HS-27A (cell line): Measurements from ENCODE around the gene C20orf144.

ENCODE experiments used
- DNase-seq: peaks from one replicate; pipeline ENCODE4 v3.0.0-alpha.2; 2012; ENCODE audit warnings: low read depth, missing footprints

Gene C20orf144

DNA sequence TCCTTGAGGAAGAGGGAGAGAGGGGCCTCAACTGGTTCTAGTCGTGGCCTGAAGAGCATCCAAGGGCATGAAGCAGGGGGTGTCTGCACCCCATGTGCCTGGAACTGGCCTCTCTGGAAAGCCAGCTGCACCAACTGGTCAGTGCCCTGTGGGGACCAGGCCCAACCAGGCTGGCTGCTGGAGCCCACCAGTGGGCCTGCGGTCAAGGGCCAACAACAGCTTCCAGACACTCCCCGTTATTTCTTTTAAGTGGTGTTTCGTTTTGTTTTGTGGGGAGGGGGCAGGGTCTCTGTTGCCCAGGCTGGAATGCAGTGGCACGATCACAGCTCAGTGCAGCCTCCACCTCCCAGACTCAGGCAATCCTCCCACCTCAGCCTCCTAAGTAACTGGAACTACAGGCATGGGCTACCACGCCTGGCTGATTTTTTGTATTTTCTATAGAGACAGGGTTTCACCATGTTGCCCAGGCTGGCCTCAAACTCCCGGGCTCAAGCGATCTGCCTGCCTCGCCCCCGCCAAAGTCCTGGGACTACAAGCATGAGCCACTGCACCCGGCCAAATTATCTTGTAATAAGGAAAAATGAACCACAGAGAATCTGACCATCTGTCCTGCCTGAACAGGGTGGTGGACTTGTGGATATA, 11.9 kb upstream of the C20orf144 start:
- DNase-seq = no peak

DNA sequence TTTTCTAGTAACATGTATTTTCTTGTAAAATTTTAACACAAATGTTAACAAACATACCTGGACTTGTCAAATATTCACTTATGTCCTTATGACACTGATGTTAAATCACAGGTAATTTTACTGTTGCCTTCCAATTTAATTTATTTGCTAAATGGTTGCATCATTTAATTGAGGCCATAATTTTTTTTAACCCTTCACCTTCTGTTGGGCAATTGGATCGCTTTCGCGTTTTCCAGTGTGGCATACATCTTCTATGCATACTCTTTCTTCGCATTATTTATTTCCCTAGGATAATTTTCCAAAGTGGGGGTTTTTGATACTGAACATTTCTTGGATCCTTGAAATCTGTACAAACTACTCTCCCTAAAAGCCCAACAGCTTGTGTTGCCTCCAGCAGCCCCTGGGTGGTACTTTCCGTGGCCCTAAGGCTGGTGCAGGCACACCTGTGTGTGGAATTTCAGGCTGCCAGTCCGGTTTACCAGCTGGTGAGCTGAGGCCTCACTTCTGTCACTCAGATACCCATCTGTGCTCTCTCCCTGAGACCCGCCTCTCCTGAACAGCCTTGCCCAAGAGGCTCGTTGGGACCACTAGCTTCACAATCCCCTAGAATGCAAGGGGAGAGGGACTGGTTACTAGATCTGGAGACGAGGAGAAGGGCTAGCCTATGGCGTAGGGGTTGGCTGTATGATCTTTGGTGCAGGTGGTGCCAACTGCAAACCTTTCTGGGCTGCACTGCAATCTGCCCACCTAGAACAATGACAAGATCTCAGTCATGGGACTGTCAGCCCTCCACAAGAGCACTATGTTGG, 11.2 kb upstream of the C20orf144 start:
- DNase-seq = no peak

GRCh38 chr20:33651562-33652048, 10.5 kb upstream of the C20orf144 start:
- no peak for DNase-seq

DNA sequence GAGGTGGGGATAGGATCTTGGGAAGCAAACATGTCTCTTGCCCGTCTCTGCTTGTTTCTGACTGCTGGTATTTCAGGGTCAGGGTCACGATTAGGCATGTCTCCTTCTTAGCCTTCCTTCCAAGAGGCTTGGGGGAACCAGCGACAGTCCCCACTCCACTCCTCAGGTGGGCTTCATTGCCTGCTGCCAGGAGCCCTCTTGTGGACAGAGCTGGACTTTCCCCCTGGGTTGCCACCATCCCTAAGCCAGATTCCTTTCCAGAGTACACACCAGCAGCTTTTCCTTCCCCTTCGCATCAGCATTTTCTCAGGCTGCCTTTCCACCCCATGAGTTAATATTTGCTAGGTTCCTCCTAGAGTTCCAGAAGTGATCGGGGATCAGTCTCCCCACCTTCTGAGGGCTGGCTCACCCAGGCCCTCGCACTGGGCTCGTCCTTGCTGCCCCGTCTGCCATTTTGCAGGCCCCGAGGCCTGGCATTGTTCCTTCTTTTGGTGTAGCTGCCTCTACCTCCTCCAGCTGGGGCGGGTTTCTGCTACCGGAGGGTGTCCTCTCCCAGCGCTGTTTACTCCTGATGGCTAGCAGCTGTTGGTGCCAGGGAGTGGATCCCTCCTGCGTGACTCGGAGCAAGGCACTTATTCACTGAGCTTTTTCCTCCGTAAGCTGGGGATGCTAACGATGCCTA, 8.8 kb upstream of the C20orf144 start:
- no peak for DNase-seq

DNA sequence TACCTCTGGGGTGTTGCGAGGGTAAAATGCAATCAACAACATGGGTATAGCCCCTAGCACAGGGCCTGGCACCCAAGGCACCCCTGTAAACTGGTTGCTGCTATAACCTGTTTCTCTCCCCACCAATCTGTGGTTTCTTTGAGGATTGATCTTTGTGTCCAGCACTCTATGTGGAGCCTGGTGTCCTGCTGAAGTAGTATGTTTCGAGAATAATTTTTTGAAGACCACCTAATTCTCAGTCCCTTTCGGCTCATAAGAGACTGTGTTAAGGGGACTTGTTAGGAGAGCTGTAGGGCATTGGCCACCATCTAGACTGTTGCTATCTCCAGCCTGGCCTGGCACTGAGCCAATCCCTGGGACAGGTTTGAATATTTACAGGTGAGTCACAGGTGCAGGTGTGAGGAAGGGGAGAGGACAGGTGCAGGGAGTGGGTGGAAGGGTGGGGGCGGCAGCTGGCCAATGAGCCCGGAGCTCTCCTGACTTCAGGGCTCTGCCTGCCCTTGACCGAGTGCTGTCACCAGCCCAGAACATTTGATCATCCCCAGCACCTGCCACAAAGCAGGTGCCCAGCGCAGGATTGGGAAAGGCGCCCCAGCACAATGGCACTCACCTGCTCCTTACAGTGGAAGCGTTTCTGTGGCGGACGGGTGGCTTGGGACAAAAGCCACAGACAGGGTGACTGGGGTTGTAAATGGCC, 8.1 kb upstream of the C20orf144 start:
- DNase-seq = no peak

DNA sequence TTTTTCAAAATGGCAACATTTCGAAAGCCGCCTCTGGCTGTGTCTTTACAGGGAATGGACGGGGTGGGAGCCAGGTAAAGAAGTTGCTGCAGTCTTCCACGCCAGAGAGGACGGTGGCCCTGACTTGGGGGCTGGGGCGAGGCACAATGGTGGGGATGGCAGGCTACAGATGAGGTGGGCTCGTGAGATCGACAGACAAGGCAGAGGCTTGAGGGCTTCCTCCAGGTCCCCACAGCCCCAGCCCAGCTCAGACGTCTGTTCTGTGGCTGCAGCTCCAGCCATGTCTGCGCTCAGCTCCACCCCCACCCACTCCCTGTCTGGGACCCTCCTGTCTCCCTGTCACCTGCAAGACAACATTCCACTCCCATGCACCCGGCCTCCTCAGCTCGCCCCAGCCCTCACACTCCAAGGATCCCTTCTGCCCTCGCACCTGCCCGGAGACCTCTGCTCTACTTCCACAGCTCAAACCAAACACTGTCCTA, 7.4 kb upstream of the C20orf144 start:
- DNase-seq = no peak

DNA sequence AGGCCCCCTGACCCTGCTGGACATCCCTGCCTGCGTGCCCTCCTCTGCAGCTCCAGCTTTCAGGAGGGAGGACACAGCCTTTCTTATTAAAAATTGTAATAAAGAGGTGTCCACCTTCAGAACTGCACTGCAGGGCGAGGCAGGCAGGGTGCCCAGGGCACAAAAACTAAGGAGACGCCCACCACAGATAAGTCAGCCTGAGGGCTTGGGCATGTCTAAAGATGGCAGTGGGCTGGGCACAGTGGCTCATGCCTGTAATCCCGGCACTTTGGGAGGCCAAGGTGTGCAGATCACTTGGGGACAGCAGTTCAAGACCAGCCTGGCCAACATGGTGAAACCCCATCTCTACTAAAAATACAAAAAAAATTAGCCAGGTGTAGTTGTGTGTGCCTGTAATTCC, 7.0 kb upstream of the C20orf144 start:
- DNase-seq = no peak

DNA sequence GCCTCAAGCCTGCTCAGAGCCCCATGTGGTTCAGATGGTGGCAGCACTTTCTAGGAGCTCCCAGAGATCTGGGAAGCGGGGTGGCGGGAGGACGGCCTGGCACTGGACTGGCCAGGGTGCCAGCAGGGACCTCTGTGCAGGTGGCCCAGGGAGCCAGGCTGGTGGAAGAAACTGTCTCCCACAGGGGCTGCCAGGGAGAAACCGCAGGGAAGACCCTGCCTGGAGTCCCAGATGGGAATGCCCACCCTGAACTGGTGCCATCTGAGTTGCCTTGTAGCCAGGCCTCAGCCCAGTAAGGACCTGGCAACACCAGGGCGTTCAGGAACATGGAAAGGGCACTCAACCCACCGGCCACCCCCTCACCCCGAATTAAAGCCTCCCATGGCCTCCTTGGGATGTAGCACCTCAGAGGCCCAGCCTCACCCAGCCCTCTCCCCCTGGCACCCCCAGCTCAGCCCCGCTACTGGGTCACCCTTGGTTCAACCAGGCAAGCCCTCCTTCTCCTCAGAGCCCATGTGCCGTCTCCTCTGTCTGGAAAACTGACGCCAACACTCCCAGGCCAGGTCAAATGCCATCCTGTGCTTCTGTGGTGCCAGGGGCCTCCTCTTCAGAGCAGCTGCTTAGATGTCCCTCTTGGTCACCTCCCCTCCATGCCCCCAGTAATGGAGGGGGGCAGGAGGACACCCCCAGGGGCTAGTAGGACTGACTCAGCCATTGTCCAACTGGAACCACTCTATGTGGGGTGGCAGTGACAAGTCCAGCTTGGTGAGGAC, 5.9 kb upstream of the C20orf144 start:
- DNase-seq = no peak

- no peak for DNase-seq
These were observed 5.1 kb upstream of the C20orf144 start for GRCh38 chr20:33656783-33657703.

GRCh38 chr20:33657704-33658095, 4.4 kb upstream of the C20orf144 start:
- no peak for DNase-seq

DNA sequence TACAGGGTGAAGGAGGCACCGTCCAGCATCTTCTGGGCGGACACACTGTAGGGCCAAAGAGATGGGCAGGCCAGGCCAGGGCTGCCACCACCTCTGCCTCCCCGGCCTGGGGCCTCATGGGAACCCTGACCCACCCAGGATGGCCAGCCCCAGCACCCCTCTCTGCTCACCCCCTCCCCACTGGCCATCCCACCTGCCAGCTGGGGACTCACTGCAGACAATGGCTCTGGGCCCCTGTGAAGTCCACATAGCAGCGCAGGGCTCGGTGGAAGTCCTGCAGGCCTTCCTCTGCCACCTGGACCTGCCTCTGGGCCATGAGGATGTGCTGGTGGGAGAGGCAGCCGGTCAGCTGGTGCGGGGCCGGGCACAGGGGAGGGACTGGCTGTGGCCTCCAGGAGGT, 3.6 kb upstream of the C20orf144 start:
- no peak for DNase-seq

DNA sequence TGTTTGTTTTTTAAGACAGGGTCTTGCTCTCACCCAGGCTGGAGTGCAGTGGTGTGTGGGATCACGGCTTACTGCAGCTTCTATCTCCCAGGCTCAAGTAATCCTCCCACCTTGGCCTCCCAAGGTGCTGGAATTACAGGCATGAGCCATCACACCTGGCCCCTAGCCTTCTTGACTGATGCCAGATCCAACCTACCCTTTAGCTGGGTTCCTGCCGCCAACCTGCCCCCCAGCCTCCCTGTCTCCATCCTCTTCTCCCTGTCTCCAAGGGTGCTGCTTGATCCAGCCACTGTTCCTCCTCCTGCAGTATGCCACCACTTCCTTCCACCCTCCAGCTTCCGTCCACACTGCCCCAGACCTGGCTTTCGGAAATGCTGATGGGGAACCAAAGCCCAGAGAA, 3.2 kb upstream of the C20orf144 start:
- no peak for DNase-seq

- no peak for DNase-seq
These were observed 2.6 kb upstream of the C20orf144 start for GRCh38 chr20:33659341-33660034.

GRCh38 chr20:33660035-33660684, 2.0 kb upstream of the C20orf144 start:
- no peak for DNase-seq

DNA sequence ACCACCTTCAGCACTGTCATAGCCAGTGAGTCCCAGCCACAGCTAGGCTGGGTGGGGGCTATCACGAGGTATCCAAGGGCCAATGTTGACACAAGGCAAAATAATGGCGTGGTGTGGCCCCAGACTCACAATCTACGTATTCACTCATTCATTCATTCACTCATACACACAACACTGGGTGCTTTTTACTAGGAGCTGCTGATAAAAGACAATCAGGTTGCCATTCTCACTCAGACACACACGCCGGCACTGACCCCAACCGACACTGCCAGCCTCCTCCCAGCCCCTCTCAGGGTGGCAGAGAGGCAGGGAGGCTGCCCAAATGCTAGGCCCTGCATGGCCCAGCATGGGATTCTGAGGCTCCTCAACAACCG, 1.5 kb upstream of the C20orf144 start:
- no peak for DNase-seq

DNA sequence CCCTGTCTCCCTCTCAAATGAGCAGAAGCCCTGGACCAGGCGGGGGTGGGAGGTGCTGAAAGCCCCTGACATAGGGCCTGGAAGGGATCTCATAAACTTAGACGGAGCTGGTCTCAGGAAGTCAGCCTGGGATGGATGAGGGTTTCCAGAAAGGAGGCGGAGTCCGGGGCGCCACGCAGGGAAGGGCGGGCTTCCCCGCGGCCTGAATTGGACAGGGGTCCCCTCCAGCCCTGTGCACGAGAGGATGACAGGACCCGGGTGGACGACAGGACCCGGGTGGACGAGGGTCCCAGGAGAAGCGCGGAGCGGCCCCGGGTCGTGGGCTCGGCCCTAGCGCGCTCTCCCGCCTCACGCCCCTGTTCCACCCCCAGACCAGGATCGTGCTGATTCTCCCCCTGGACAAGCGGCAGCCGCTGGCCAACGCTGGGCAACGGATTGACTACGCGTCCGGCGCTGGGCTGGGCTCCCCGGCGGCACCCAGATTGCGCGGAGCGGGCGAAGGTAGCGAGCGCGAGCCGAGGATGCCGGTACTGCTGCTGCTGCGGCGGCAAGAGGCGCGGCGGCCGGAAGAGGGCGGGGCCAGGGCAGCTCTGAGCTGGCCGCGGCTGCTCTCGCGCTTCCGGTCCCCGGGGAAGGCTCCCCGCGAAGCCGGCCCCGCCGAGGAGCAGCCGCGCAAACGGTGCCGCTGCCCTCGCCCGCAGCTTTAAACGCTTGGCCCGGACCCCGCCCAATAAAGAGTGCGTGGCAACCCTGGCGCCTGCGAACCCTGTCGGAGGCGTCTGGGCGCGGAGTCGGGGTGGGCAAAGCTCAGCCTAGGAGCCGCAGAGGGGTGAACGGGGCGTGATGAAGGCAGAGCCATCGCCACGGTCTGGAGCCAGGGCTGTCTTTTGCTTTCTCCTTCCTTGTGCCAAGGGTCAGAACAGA, 1.3 kb downstream of the C20orf144 start:
- no peak for DNase-seq

- DNase-seq = no peak
These were observed 2.1 kb downstream of the C20orf144 start for GRCh38 chr20:33664085-33664761.

- DNase-seq = no peak
These were observed 2.6 kb downstream of the C20orf144 start for GRCh38 chr20:33664762-33665144.
